ENCODE data around the gene RNF113B. TPM values are rescaled to one million over a fixed set of nuclear protein-coding genes. Genes with fewer than 3 reads are reported as not detected.

Gene RNF113B
- total and polyA plus RNA-seq, 2 of the 13 experiments (the other 11 are each of a cell fraction or from before 2014, with no cell fraction given) = not detected

DNA sequence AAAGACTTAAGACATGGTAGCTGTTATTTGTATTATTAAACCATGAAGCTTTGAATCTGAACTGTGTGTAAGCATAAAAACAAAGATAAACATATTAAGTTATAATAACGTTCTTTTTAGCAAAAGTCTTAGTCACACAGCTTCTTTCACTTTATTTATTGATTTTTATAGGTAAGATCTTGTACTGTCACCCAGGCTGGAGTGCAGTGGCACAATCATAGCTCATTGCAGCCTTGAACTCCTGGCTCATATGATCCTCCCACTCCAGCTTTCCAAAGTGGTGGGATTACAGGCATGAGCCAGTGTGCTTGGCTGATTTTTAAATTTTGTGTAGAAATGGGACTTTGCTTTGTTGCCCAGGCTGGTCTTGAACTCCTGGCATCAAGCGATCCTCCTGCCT is 20.8 kb downstream of the RNF113B start:
- H4K20me1 ChIP-seq (ENCODE audit: insufficient read depth, low read length) = peaks cover 81% of the 10 kb centered on the region
- no peak overlapping the region for H3K4me2 ChIP-seq (ENCODE audit: low read depth, low read length)
- DNase-seq (ENCODE audit: low spot score) (no peak), FAIRE-seq (no peak), ATAC-seq (peak; percentile 29; the same call in 1 of the 3 replicates)
- peak overlapping the region; percentile 23 for H3K27ac ChIP-seq (ENCODE audit: extremely low read length, insufficient read depth, low read length)
- intact Hi-C loops (cut with micrococcal nuclease; ENCODE audit: unreplicated experiment) (no loop called here), in situ Hi-C loops (cut with HindIII; ENCODE audit: extremely low pct_ligation_motif_present, low pct_unique_long_range_greater_than_20kb) (no loop called here)
- H3K9me3 ChIP-seq (ENCODE audit: low read length) = no peaks in the 10 kb centered on the region
- 69% methylated on average over 2 of the region's 2 CpGs for WGBS (ENCODE audit: low lambda C conversion rate)
- H2AFZ ChIP-seq (ENCODE audit: low read length) = no peak overlapping the region
- BruUV-seq (replicated peaks) = no TSS peak
- H3K9ac ChIP-seq (ENCODE audit: insufficient read depth, low read depth, low read length) = no peak overlapping the region
- no peaks in the 10 kb centered on the region for H3K27me3 ChIP-seq (ENCODE audit: control insufficient read depth in 1 of 2, insufficient read depth in 2 of 2, low read length in 2 of 2)
- ChIA-PET CTCF (ENCODE audit: low intra/inter-chr PET ratio, low total read pairs) (no interaction called here), POLR2A (no interaction called here)
- peaks cover 7 to 37% of the 10 kb centered on the region in 2 experiments for H3K36me3 ChIP-seq (replicated peaks in 1 of 2; ENCODE audit: control insufficient read depth in 1 of 2, insufficient read depth in 2 of 2, low read length in 2 of 2)
- peaks cover 95% of the 10 kb centered on the region for H3K4me1 ChIP-seq (ENCODE audit: insufficient read depth, low read length)
- no peak overlapping the region for H3K4me3 ChIP-seq (replicated peaks in 1 of 3; ENCODE audit: insufficient read depth in 1 of 3, low read depth in 2 of 3, low read length in 3 of 3)
- H3K79me2 ChIP-seq (ENCODE audit: insufficient read depth, low read length) = peaks cover 94% of the 10 kb centered on the region
- TF ChIP-seq ZNF746 (CRISPR knock-in tag; IDR thresholded peaks at IDR 0.05) (no peak), TBX3 (IDR thresholded peaks at IDR 0.05; ENCODE audit: borderline replicate concordance) (no peak), CREBL2 (CRISPR knock-in tag; IDR thresholded peaks at IDR 0.05; ENCODE audit: borderline replicate concordance) (no peak), PHF21A (CRISPR knock-in tag; IDR thresholded peaks at IDR 0.05) (no peak), ZNF660 (CRISPR knock-in tag; IDR thresholded peaks at IDR 0.05; ENCODE audit: borderline replicate concordance, low read depth) (no peak), ZNF766 (CRISPR knock-in tag; IDR thresholded peaks at IDR 0.05; ENCODE audit: borderline replicate concordance) (no peak), ONECUT2 (CRISPR knock-in tag; IDR thresholded peaks at IDR 0.05) (peak; percentile 70; the same call in 1 of the 2 replicates), PCBP1 (IDR thresholded peaks at IDR 0.05; ENCODE audit: borderline replicate concordance, low read depth, low read length) (no peak), ZFP90 (CRISPR knock-in tag; IDR thresholded peaks at IDR 0.05; ENCODE audit: borderline replicate concordance) (peak; percentile 80; the same call in 1 of the 2 replicates), SRY (CRISPR knock-in tag; IDR thresholded peaks at IDR 0.05) (no peak)
- TF ChIP-seq, protein P1, sequence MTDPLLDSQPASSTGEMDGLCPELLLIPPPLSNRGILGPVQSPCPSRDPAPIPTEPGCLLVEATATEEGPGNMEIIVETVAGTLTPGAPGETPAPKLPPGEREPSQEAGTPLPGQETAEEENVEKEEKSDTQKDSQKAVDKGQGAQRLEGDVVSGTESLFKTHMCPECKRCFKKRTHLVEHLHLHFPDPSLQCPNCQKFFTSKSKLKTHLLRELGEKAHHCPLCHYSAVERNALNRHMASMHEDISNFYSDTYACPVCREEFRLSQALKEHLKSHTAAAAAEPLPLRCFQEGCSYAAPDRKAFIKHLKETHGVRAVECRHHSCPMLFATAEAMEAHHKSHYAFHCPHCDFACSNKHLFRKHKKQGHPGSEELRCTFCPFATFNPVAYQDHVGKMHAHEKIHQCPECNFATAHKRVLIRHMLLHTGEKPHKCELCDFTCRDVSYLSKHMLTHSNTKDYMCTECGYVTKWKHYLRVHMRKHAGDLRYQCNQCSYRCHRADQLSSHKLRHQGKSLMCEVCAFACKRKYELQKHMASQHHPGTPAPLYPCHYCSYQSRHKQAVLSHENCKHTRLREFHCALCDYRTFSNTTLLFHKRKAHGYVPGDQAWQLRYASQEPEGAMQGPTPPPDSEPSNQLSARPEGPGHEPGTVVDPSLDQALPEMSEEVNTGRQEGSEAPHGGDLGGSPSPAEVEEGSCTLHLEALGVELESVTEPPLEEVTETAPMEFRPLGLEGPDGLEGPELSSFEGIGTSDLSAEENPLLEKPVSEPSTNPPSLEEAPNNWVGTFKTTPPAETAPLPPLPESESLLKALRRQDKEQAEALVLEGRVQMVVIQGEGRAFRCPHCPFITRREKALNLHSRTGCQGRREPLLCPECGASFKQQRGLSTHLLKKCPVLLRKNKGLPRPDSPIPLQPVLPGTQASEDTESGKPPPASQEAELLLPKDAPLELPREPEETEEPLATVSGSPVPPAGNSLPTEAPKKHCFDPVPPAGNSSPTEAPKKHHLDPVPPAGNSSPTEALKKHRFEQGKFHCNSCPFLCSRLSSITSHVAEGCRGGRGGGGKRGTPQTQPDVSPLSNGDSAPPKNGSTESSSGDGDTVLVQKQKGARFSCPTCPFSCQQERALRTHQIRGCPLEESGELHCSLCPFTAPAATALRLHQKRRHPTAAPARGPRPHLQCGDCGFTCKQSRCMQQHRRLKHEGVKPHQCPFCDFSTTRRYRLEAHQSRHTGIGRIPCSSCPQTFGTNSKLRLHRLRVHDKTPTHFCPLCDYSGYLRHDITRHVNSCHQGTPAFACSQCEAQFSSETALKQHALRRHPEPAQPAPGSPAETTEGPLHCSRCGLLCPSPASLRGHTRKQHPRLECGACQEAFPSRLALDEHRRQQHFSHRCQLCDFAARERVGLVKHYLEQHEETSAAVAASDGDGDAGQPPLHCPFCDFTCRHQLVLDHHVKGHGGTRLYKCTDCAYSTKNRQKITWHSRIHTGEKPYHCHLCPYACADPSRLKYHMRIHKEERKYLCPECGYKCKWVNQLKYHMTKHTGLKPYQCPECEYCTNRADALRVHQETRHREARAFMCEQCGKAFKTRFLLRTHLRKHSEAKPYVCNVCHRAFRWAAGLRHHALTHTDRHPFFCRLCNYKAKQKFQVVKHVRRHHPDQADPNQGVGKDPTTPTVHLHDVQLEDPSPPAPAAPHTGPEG (CRISPR knock-in tag; IDR thresholded peaks at IDR 0.05) = no peak
- TF ChIP-seq, protein P2, sequence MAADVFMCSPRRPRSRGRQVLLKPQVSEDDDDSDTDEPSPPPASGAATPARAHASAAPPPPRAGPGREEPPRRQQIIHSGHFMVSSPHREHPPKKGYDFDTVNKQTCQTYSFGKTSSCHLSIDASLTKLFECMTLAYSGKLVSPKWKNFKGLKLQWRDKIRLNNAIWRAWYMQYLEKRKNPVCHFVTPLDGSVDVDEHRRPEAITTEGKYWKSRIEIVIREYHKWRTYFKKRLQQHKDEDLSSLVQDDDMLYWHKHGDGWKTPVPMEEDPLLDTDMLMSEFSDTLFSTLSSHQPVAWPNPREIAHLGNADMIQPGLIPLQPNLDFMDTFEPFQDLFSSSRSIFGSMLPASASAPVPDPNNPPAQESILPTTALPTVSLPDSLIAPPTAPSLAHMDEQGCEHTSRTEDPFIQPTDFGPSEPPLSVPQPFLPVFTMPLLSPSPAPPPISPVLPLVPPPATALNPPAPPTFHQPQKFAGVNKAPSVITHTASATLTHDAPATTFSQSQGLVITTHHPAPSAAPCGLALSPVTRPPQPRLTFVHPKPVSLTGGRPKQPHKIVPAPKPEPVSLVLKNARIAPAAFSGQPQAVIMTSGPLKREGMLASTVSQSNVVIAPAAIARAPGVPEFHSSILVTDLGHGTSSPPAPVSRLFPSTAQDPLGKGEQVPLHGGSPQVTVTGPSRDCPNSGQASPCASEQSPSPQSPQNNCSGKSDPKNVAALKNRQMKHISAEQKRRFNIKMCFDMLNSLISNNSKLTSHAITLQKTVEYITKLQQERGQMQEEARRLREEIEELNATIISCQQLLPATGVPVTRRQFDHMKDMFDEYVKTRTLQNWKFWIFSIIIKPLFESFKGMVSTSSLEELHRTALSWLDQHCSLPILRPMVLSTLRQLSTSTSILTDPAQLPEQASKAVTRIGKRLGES (CRISPR knock-in tag; IDR thresholded peaks at IDR 0.05; ENCODE audit: borderline replicate concordance) = no peak
- TF ChIP-seq, protein P3, sequence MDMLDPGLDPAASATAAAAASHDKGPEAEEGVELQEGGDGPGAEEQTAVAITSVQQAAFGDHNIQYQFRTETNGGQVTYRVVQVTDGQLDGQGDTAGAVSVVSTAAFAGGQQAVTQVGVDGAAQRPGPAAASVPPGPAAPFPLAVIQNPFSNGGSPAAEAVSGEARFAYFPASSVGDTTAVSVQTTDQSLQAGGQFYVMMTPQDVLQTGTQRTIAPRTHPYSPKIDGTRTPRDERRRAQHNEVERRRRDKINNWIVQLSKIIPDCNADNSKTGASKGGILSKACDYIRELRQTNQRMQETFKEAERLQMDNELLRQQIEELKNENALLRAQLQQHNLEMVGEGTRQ (IDR thresholded peaks at IDR 0.05; ENCODE audit: low read depth, low read length) = no peak
- TF ChIP-seq, protein P3 (CRISPR knock-in tag; IDR thresholded peaks at IDR 0.05; ENCODE audit: borderline replicate concordance) = no peak
